Vagina (tissue), 2 donors: ENCODE results near the gene C9orf50. TPM values are rescaled to one million over a fixed set of nuclear protein-coding genes. Genes with fewer than 3 reads are reported as not detected.

Source experiments
- DNase-seq, 2 donors: peaks; one replicate each; pipeline ENCODE4 v3.0.0-alpha.2; 2017; ENCODE audit errors: extremely low spot score in 2 of 2
- H3K27ac ChIP-seq: fragments of 200-600 bp; sonication (generic); one replicate; pipeline ENCODE4 v1.5.1; 2019
- H3K27me3 ChIP-seq: fragments of 200-600 bp; sonication (generic); one replicate; pipeline ENCODE4 v1.5.1; 2019
- H3K36me3 ChIP-seq, 2 donors: fragments of 200-600 bp; sonication (generic); one replicate each; pipeline ENCODE4 v1.5.1; 2017 to 2019
- H3K4me1 ChIP-seq: fragments of 200-600 bp; sonication (generic); one replicate; pipeline ENCODE4 v1.5.1; 2019
- H3K4me3 ChIP-seq, 2 donors: fragments of 200-600 bp; sonication (generic); 1 replicate in 1 of 2; 2 replicates in 1 of 2; pipeline ENCODE4 v1.5.1; 2016 to 2019
- H3K9me3 ChIP-seq: fragments of 200-600 bp; sonication (generic); one replicate; pipeline ENCODE4 v1.5.1; 2019
- POLR2A ChIP-seq, 2 donors: fragments of 450-650 bp; IDR thresholded peaks; one replicate each; pipeline ENCODE4 v1.6.1; 2017; ENCODE audit warnings: antibody characterized with exemption in 2 of 2, mild to moderate bottlenecking in 2 of 2, moderate library complexity in 2 of 2
- POLR2AphosphoS5 ChIP-seq, 2 donors: sonication (generic); formaldehyde crosslinking; IDR thresholded peaks; one replicate each; pipeline ENCODE4 v1.9.0; 2017; ENCODE audit warnings: antibody characterized with exemption in 2 of 2, mild to moderate bottlenecking in 2 of 2, low read depth in 1 of 2; ENCODE audit not compliant: insufficient read depth in 1 of 2
- intact Hi-C: fragments of 100-400 bp; cut with DNase I; formaldehyde crosslinking; loops from one replicate; pipeline ENCODE4 v1.15.1; 2023
- total RNA-seq: library from RNA; depleted of rRNA; stranded (reverse); fragments of >200 nt; gene quantifications from one replicate; pipeline ENCODE4 v1.2.3, GENCODE V29; 2016
- TF ChIP-seq, protein P1 (sequence below), 3 experiments: fragments of 450-650 bp in 2 of 3; fragments of 200-600 bp in 1 of 3; sonication (generic) in 1 of 3; IDR thresholded peaks; one replicate each; pipeline ENCODE4 v1.5.1; 2017 to 2019; ENCODE audit warnings: antibody characterized with exemption in 3 of 3, mild to moderate bottlenecking in 2 of 3, moderate library complexity in 2 of 3

Gene C9orf50
- total RNA-seq, 1 donor from 2014 or later: not detected

DNA sequence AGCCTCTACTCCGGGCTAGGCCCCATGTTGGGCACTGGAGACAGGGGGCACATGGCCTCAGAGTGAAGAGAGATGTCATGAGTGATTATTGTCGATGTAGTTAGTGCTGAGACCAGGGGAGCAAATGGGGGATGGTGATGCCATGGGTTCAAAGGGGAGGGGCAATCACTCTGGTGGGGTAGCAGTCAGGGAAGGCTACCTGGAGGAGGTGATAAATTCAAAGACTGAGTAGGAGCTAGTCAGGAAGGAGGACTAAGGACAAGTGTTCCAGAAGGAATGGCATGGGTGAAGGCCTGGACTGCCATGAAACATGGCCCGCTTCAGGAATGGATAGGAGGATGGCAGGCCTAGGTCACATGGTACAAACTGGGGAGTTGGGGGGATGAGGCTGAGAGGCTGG is 41.6 kb downstream of the C9orf50 start:
- Histone ChIP-seq H3K9me3 (no peaks in the 10 kb centered on the region), H3K4me3 (no peak overlapping the region), H3K36me3 (no peaks in the 10 kb centered on the region), H3K27ac (no peak overlapping the region), H3K27me3 (no peaks in the 10 kb centered on the region), H3K4me1 (no peaks in the 10 kb centered on the region)
- DNase-seq: no peak
- TF ChIP-seq POLR2A (IDR thresholded peaks at IDR 0.05) (no peak), POLR2AphosphoS5 (IDR thresholded peaks at IDR 0.05; ENCODE audit: insufficient read depth in 1 of 2, low read depth in 1 of 2) (no peak)
- TF ChIP-seq, protein P1, sequence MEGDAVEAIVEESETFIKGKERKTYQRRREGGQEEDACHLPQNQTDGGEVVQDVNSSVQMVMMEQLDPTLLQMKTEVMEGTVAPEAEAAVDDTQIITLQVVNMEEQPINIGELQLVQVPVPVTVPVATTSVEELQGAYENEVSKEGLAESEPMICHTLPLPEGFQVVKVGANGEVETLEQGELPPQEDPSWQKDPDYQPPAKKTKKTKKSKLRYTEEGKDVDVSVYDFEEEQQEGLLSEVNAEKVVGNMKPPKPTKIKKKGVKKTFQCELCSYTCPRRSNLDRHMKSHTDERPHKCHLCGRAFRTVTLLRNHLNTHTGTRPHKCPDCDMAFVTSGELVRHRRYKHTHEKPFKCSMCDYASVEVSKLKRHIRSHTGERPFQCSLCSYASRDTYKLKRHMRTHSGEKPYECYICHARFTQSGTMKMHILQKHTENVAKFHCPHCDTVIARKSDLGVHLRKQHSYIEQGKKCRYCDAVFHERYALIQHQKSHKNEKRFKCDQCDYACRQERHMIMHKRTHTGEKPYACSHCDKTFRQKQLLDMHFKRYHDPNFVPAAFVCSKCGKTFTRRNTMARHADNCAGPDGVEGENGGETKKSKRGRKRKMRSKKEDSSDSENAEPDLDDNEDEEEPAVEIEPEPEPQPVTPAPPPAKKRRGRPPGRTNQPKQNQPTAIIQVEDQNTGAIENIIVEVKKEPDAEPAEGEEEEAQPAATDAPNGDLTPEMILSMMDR (IDR thresholded peaks at IDR 0.05): no peak
- intact Hi-C loops: no loop called here

DNA sequence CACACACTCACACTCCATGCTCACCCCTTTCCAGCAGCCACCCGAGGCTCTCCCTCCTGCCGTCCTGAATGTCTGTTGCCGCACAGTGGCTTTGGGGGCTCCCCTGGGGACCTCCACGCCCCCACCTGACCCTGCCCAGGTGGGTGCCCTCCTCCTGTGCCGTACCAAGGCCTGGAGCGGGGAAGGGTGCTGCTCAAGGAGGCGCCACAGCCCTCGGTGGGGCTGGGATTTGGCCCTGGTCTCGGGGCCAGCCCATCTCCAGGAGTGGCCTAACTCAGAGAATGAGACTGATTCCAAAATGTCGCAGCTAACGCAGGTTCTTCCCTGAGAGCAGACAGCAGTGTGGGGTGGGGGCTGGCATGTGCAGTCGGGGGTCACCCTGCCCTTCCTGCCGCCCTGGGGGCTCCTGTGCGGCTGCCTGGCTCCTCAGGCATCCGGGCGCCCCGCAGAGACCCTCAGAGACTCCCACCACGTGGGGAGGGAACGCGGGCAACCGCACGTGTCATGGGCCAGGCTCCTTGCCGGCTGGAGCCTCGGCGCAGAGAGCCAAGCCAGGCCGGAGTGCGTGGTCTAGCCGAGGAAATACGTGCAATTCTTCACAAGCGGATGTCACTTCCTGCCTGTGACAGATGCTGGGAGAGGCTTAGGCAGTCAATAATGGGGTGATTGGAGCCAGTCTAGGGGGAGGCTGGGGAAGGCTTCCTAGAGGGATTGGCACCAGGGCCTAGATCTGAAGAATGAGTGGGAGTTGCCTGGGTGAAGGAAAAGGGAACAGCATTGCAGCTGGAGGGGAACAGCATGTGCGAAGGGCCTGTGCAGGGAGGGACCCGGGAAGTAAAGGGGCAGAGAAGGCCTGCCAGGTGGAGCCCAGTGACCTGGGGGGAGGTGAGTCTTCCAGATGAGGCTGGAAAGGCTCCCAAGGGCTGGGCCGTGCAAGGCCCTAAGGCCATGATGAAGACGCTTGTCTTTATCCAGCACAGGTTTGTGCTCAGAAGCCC is 44.1 kb downstream of the C9orf50 start:
- TF ChIP-seq POLR2A (IDR thresholded peaks at IDR 0.05) (no peak), POLR2AphosphoS5 (IDR thresholded peaks at IDR 0.05; ENCODE audit: insufficient read depth in 1 of 2, low read depth in 1 of 2) (peak in 1 of 2 donors; percentile 11)
- no peaks in the 10 kb centered on the region for H3K4me1 ChIP-seq
- no peak for DNase-seq
- no peaks in the 10 kb centered on the region for H3K9me3 ChIP-seq
- H3K27me3 ChIP-seq: no peaks in the 10 kb centered on the region
- no peak overlapping the region for H3K4me3 ChIP-seq
- no peaks in the 10 kb centered on the region for H3K36me3 ChIP-seq
- intact Hi-C loops: no loop called here
- H3K27ac ChIP-seq: no peak overlapping the region

DNA sequence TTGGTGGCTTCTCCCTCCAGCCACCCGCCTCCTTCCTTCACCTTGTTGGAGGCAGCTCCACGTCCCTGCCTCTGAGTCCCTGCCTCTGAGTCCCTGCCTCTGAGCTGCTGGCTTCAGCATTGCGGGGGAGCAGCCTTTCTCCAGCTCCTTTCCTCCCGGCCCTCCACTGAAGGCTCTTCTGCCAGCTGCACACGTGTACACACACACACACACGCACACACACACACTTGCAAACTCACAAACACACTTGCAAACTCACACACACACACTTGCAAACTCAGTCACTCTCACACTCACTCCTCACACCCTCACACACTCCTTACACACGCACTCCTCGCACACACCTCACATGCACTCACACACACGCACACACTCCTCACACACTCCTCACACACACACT is 45.1 kb downstream of the C9orf50 start:
- DNase-seq: no peak
- H3K36me3 ChIP-seq: no peaks in the 10 kb centered on the region
- intact Hi-C loops: no loop called here
- TF ChIP-seq POLR2A (IDR thresholded peaks at IDR 0.05): no peak
- TF ChIP-seq, protein P1 (IDR thresholded peaks at IDR 0.05): no peak
- no peak for TF ChIP-seq POLR2AphosphoS5 (IDR thresholded peaks at IDR 0.05; ENCODE audit: insufficient read depth in 1 of 2, low read depth in 1 of 2)
- no peak overlapping the region for H3K27ac ChIP-seq
- H3K27me3 ChIP-seq: no peaks in the 10 kb centered on the region
- no peaks in the 10 kb centered on the region for H3K9me3 ChIP-seq
- H3K4me3 ChIP-seq: no peak overlapping the region
- H3K4me1 ChIP-seq: peaks cover 4% of the 10 kb centered on the region

DNA sequence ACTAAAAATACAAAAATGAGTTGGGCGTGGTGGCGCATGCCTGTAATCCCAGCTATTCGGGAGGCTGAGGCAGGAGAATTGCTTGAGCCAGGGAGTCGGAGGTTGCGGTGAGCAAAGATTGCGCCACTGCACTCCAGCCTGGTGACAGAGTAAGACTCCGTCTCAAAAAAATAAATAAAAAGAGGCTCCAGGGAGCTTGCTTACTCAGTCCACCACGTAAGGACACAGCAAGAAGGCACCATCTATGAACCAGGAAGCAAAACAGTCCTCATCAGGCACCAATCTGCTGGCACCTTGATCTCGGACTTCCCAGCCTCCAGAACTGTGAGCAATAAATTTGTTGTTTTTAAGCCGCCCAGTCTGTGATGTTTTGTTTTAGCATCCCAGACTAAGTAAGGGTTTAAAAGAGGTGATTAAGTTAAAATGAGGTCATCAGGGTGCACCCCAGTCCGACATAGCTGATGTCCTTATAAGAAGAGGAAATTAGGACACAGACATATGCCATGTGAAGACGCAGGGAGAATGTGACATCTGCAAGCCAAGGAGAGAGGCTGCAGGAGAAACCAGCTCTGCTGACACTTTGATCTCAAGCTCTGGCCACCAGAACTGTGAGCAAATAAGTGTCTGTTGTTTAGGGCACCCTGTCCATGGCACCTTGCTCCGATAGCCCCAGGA is 45.9 kb downstream of the C9orf50 start:
- H3K4me3 ChIP-seq: no peak overlapping the region
- H3K4me1 ChIP-seq: peaks cover 12% of the 10 kb centered on the region
- H3K27ac ChIP-seq: no peak overlapping the region
- DNase-seq: no peak
- no peaks in the 10 kb centered on the region for H3K9me3 ChIP-seq
- no peak for TF ChIP-seq POLR2AphosphoS5 (IDR thresholded peaks at IDR 0.05; ENCODE audit: insufficient read depth in 1 of 2, low read depth in 1 of 2)
- TF ChIP-seq, protein P1 (IDR thresholded peaks at IDR 0.05): no peak
- TF ChIP-seq POLR2A (IDR thresholded peaks at IDR 0.05): no peak
- H3K36me3 ChIP-seq: no peaks in the 10 kb centered on the region
- H3K27me3 ChIP-seq: no peaks in the 10 kb centered on the region
- intact Hi-C loops: no loop called here

DNA sequence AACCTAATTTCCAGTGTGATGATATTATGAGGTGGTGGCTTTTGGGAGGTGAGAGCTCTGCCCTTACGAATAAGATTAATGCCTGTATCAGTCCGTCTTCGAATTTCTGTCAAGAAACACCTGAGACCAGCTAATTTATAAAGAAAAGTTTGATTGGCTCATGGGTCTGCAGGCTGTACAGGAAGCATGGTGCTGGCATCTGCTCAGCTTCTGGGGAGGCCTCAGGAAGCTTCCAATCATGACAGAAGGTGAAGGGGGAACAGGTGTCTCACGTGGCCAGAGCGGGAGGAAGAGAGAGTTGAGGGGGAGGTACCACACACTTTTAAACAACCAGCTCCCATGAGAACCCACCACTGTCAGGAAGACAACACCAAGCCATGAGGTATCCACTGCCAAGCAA is 46.9 kb downstream of the C9orf50 start:
- no peak overlapping the region for H3K27ac ChIP-seq
- intact Hi-C loops: no loop called here

More for the DNA sequence above, 46.9 kb downstream of the C9orf50 start:
- no peaks in the 10 kb centered on the region for H3K9me3 ChIP-seq
- DNase-seq: no peak
- no peak overlapping the region for H3K4me3 ChIP-seq
- TF ChIP-seq POLR2AphosphoS5 (IDR thresholded peaks at IDR 0.05; ENCODE audit: insufficient read depth in 1 of 2, low read depth in 1 of 2) (no peak), POLR2A (IDR thresholded peaks at IDR 0.05) (no peak)
- TF ChIP-seq, protein P1 (IDR thresholded peaks at IDR 0.05): no peak
- H3K4me1 ChIP-seq: peaks cover 21% of the 10 kb centered on the region
- no peaks in the 10 kb centered on the region for H3K36me3 ChIP-seq
- H3K27me3 ChIP-seq: no peaks in the 10 kb centered on the region
